WERI-Rb-1 (cell line): Measurements from ENCODE around the gene DHRS3.

Experiments
- DNase-seq: peaks from one replicate; pipeline ENCODE4 v3.0.0-alpha.2; 2020
- H3K27ac ChIP-seq: fragments of 250-450 bp; sonication (Bioruptor Pico); 2 replicates; pipeline ENCODE4 v1.5.1; 2020; ENCODE audit warnings: mild to moderate bottlenecking, moderate library complexity
- H3K27me3 ChIP-seq: fragments of 250-450 bp; sonication (Bioruptor Pico); 2 replicates; pipeline ENCODE4 v1.5.1; 2021; ENCODE audit warnings: mild to moderate bottlenecking, low read depth, moderate library complexity; ENCODE audit not compliant: insufficient read depth, severe bottlenecking
- H3K36me3 ChIP-seq: fragments of 250-450 bp; sonication (Bioruptor Pico); 2 replicates; pipeline ENCODE4 v1.5.1; 2020; ENCODE audit warnings: mild to moderate bottlenecking, moderate library complexity
- H3K4me3 ChIP-seq: 2 replicates; pipeline ENCODE4 v1.5.1; 2011; ENCODE audit warnings: low read depth, mild to moderate bottlenecking, control low read depth, low read length
- H3K9me3 ChIP-seq: fragments of 250-450 bp; sonication (Bioruptor Pico); 2 replicates; pipeline ENCODE4 v1.5.1; 2021; ENCODE audit warnings: mild to moderate bottlenecking, moderate library complexity; ENCODE audit not compliant: severe bottlenecking
- CTCF ChIP-seq: IDR thresholded peaks from 2 replicates; pipeline ENCODE4 v1.5.1; 2011; ENCODE audit warnings: low read depth, mild to moderate bottlenecking, control low read depth, inconsistent platforms, low read length

DHRS3 gene

GRCh38 chr1:12552111-12552888 lies 65.7 kb downstream of the DHRS3 start:
- H3K27me3 ChIP-seq: no peaks in the 10 kb centered on the region
- DNase-seq: no peak
- no peaks in the 10 kb centered on the region for H3K9me3 ChIP-seq
- no peak overlapping the region for H3K27ac ChIP-seq
- no peaks in the 10 kb centered on the region for H3K36me3 ChIP-seq
- TF ChIP-seq CTCF: no peak
- no peak overlapping the region for H3K4me3 ChIP-seq

- no peaks in the 10 kb centered on the region for H3K27me3 ChIP-seq
- H3K4me3 ChIP-seq: no peak overlapping the region
- H3K27ac ChIP-seq: no peak overlapping the region
- no peak for DNase-seq
- H3K9me3 ChIP-seq: no peaks in the 10 kb centered on the region
- TF ChIP-seq CTCF: no peak
- H3K36me3 ChIP-seq: no peaks in the 10 kb centered on the region
Observed at GRCh38 chr1:12551584-12551983, 66.4 kb downstream of the DHRS3 start.

GRCh38 chr1:12549460-12550349 lies 68.3 kb downstream of the DHRS3 start:
- DNase-seq: no peak
- Histone ChIP-seq H3K27me3 (no peaks in the 10 kb centered on the region), H3K9me3 (no peaks in the 10 kb centered on the region), H3K36me3 (no peaks in the 10 kb centered on the region), H3K4me3 (no peak overlapping the region), H3K27ac (no peak overlapping the region)
- TF ChIP-seq CTCF: no peak

- H3K27ac ChIP-seq: no peak overlapping the region
- H3K4me3 ChIP-seq: no peak overlapping the region
- no peak for DNase-seq
- TF ChIP-seq CTCF: no peak
- H3K36me3 ChIP-seq: no peaks in the 10 kb centered on the region
- H3K9me3 ChIP-seq: no peaks in the 10 kb centered on the region
- no peaks in the 10 kb centered on the region for H3K27me3 ChIP-seq
Observed at GRCh38 chr1:12548973-12549459, 69.0 kb downstream of the DHRS3 start.

GRCh38 chr1:12548279-12548972 lies 69.6 kb downstream of the DHRS3 start:
- no peak for DNase-seq
- Histone ChIP-seq H3K4me3 (no peak overlapping the region), H3K27ac (no peak overlapping the region), H3K9me3 (no peaks in the 10 kb centered on the region), H3K36me3 (no peaks in the 10 kb centered on the region), H3K27me3 (no peaks in the 10 kb centered on the region)
- no peak for TF ChIP-seq CTCF
